ENCODE measurements around the gene LARGE1.

DNA sequence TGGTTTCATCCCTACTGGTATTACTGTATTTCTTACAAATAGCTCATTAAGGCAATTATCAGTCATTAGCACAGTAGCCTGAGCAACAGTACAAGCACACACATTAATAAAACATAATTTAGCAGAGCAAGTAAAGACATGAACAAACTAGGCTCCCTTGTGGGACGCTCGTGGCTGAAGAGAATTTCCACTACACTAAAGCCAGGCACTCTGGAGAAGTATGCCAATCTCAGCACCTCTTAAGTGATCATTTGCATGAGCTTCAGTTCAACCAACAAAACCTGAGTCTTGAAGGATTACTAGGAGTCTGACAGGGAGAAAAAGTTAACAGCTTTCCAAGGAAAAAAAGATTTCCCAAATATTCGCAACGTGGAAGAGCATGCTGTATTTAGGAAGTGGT lies 109.1 kb downstream of the LARGE1 start:
- TF ChIP-seq, protein P1, sequence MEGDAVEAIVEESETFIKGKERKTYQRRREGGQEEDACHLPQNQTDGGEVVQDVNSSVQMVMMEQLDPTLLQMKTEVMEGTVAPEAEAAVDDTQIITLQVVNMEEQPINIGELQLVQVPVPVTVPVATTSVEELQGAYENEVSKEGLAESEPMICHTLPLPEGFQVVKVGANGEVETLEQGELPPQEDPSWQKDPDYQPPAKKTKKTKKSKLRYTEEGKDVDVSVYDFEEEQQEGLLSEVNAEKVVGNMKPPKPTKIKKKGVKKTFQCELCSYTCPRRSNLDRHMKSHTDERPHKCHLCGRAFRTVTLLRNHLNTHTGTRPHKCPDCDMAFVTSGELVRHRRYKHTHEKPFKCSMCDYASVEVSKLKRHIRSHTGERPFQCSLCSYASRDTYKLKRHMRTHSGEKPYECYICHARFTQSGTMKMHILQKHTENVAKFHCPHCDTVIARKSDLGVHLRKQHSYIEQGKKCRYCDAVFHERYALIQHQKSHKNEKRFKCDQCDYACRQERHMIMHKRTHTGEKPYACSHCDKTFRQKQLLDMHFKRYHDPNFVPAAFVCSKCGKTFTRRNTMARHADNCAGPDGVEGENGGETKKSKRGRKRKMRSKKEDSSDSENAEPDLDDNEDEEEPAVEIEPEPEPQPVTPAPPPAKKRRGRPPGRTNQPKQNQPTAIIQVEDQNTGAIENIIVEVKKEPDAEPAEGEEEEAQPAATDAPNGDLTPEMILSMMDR (IDR thresholded peaks at IDR 0.05; ENCODE audit: low read length), result no peak
- TF ChIP-seq EZH2 (IDR thresholded peaks at IDR 0.05; ENCODE audit: borderline replicate concordance, low read length), result no peak
